GM21381 (cell line): ENCODE data around the gene CRMP1.

Source experiments
- ATAC-seq: cut with Tn5 transposase; IDR thresholded peaks from one replicate; pipeline ENCODE4 v1.9.1; 2021; ENCODE audit warnings: mild to moderate bottlenecking, moderate library complexity; ENCODE audit not compliant: unreplicated experiment

The CRMP1 gene

DNA sequence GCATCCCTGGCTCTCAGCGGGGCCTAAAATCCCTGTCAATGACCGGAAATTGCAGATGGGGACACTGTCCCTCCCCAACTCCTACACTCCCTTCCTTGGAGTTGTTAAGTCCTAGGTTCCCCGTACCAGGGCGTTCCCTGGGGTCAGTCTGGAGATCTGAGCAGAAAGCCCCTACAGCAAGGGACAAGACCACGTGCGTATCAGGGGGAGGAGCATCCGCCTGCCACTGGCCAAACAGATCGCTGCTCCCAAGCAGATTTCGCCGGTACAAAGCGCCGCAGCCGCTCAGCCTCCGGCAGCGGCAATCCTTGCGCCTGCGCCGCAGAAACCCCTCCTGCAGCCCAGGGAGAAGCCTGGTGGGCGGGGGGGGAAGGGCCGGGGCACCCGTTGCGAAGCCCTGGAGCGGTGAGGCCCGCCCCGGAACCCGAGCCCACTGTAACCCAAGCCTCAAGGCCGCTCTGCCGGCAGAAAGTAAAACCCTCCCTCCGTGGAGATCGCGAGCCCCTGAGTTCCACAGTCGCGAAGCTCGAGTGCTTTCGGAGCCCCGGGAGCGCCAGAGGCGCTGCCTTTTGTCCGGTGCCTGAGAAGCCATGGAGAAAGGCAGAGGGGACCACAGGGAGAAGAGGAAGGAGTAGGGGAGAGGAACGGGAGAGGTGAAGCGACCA is 2.7 kb downstream of the CRMP1 start:
- ATAC-seq = no peak

DNA sequence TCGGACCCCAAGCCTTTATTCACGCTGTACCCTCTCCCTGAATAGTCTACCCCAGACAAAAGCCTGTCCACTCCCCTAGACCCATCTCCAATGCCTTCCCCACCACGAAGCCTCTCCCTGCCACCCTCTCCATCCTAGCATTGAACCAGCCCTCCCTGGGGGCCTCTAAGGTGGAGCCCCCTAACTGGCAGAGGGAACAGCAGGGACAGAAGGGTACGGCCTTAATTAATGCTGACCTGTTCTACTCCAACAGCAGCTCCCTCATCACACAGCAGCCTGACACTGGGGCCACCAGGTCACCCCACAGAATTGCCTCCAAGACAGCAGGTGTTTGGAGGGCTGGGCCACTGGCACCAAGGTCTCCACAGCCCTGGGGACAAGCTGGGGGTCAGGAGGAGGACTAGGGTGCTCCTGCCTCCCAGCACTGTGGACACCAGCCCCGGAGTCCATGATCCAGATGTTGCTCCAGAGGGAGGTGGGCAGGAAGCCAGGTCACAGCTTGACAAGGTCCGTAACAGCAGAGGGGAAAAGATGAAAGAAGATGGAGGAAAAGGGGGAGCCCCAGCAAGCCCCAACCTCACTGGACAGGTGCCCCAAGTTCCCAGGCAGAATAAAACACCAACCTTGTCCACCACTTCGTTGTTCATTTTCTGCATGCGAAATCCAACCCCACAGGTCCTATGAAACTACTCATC is 3.7 kb downstream of the CRMP1 start:
- no peak for ATAC-seq

DNA sequence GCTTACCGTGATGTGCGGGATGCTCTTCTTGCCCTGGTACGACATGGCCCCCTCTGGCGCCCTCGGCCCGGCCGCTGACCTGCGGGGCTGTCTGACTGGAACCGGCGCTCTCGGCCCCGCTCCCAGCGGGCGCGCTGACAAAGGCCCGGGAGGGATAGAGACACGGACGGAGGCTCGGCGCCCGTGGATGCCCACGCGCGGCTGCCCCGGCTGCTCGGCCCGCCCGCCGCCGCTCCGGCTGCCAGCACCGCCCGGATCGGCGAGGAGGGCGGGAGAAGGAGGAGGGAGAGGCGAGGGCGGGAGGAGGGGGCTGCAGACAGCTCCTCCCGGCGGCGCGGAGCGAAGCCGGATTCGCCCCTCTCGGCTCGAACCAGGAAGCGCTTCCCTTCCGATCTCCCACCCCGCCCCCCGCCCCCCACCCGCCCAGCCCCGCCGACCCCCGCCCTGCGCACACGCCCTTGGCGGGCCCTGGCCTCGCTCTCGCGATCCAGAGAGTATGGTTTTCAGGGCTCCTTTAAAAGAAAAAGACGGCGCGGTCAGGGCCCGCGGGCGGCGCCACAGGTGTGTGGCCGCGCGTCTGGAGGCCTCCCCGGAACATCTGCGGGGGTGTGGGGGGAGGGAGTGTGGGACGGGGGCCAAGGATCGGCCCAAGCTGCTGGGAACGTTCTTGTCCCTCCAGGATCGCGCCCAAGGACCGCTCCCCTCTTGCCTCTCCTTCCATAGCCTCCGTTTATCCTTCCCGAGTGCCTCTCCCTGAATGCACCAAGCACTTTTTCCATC is 4.5 kb downstream of the CRMP1 start:
- ATAC-seq = no peak

DNA sequence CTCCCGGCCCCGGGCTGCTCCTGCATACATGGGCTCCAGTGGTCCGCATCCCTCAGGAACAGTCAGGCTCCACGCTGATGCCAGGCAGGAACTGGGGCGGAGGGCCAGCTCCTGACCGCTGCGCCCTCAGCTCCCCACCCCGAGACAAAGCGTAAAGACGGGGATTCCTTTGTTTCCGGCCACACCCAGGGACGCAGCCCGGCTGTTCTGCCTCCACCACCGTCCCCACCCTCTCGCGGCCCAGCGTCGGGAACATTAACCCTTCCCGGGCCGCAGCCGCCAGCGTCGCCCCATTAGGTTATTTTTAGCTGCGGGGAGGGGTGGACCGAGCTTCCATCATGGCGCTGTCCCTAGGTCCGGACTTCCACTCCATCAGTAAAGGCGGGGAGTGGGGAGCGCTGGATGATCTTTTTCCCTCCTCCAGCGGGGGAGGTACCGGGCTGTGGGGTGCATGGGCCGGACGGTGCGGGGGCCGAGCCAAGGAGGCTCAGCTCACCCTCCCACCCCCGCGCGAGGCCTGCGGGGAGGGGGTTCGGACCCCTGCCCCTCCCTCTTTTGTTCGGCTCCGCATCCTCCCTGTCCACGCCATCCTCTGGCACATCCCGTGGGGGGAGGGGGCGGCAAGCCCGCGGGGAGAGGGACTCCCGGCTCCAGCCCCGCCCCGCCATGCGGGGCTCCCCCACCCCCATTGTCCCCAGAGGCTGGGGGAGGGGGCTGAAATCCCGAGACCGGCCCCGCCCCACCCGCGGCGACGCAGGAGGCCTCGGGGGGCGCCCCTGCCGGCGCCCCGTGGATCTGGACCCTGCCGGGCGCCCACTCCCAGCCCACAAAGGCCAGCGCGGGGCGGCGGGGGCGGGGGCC is 5.3 kb downstream of the CRMP1 start:
- ATAC-seq = no peak

DNA sequence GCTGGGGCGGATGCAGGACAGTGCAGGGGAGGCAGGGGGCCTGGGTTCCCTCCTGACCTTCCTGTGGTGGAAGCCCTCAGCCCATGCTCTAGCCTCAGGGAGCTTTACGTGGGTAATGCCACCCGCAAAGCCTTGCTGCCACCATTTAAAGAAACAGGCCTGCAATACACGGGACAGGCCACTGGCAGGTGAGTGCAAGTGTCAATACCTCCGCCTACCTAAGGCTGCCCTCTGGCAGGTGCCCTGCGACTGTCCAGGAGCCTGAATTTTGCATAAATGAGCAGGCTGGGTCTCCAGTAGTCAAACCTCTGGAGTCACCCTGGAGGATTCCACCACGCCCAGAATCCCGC is 5.9 kb downstream of the CRMP1 start:
- ATAC-seq = no peak

DNA sequence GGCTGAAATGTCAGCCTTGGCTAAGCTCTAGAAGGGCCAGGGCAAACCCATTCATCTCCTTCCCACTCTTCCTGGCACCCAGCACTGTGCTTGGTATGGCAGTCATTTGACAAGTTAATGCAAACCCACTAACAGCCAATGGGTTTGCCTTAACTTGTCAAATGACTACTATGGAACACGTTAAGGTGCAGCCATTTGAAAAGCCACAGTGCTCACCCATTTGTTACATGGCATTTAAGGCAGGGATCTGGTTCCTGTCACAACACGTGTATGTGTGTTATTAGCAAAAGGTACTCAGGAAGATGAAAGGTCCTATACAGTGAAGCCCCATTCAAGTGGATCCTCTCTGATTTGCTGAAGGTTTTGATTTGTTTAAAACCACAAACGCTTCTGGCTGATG is 7.2 kb downstream of the CRMP1 start:
- no peak for ATAC-seq

DNA sequence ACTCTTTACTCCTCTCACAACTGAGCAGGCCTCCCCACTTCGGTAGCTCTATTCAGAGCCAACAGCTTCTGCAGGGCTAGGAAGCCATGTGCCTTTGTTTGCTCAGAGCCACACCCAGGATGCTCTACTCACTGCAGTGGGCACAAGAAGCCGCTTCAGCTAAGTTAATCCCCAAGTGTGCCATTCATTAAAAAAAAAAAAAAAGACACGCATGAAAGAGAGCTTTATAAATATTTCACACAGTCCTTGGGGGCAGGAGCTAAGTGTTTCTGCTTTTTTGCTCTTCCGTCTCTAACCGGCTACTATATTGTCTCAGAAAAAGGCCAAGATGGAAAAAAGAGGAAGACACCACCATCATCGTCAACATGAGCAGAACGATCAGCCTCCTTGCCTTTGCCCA is 8.1 kb downstream of the CRMP1 start:
- ATAC-seq = no peak

DNA sequence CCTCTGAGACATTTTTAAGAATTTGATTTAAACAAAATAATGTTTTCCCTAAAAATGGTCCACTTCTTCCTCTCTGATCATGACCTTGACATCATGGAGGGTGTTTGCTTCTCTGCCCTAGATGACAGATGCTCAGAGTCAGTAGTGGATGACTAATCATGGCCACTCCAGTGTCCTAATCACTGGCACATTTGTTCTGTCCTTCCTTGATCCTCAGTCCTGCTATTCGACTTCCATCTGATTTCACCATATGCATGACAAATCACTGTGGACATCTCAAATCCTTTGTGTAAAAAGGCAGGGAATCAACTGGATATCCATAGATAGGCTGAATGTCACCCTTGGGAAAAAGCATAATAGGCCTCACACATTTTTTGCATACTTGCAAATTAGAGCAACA is 9.0 kb downstream of the CRMP1 start:
- ATAC-seq = no peak

DNA sequence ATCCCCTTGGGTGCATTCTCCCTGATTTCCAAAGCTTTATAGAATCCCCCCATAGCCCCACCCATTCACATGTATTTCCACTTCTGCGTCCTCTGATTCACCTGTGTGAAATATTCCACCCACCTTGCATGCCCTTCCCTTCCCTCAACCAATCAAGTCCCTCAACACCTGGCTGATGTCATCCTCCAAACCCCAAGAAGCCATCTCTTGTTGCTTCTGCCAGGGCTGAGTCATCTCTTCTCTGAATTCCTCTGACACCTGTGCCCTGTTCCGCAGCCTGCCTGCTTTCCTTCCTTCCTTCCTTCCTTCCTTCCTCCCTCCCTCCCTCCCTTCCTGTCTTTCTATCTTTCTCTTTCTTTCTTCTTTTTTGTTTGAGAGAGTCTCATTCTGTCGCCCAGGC is 9.9 kb downstream of the CRMP1 start:
- no peak for ATAC-seq

DNA sequence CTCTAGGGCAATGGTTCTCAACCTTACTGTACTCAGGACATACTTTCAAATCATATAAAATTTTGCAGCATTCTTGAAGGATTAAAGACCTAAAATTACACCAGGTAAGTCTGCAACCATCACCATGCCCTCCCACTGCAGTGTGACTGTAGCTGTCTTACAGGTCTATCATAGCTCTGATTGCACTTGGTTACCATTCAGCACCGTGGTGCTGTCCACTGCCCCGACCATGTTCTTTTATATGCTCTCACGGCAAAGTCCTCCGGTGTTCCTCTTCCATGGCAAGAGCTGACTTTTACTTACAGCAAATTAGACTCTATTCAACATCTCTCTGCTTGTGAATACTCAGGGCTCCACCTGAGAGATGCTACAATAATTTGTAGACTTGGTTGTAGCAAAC is 11.5 kb downstream of the CRMP1 start:
- ATAC-seq = no peak

DNA sequence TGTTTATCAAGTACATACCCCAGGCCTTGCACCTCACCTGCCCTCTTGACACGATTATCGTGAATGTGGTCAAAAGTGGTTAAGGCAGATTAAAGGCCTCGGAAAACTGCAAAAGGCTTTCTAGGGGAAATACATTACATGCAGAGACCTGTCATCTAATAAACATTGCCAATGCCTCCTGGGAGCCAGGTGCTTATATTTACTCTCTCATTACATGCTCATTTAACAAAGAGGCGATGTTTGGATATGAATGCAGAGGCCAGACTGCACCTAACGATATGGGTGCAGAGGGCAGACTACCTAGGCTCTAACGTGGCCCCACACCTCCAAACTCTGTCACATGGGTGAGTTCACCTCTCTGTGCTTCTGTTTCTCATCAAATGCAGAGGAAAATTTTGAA is 14.5 kb downstream of the CRMP1 start:
- no peak for ATAC-seq

DNA sequence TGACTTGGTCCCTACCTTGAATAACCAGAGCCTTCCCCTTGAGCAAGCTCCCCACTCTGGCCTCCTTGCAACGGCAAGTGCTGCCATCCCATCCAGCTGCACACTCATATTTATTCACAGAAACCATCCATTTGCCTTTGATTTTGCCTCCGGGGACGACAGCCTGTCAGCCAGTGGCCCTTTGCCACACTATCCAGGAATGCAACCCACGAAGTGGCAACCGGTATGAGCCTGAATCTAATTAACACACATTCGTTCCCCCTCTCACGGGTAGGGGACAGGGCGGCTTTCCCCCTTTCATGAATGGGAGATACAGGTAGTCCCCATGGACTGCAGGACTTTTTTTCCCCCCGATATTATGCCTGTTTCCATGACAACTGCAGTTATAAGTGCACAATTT is 15.5 kb downstream of the CRMP1 start:
- ATAC-seq = no peak

DNA sequence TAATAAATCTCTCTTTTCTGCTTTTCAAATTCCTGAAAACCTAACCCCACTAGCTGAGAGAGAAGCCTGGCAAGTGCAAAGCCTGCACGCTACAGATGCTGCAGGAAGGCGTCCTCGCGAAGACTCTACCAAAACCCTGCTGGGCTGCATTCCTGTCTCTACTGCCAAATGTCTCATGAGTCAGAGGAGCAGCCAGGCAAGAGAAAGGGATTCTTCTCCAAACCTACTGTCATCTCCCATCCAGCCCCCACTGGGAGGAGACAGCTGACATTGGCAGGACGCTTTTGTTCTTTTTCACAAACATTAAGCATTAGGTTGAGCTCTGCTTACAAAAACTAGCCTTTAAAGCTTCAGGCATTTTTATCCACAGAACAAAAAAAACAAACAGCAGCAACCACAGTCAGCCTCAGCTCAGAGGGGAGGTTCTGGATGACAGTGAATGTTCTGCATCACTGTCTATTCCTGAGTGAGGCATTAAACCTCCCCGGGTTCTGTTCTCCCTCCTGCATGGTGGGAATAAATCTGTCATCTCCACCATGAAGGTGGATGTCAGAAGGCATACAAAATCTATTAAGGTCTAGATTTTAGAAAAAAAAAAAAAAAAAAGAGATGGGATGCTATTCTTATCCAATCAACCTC is 18.0 kb downstream of the CRMP1 start:
- no peak for ATAC-seq

DNA sequence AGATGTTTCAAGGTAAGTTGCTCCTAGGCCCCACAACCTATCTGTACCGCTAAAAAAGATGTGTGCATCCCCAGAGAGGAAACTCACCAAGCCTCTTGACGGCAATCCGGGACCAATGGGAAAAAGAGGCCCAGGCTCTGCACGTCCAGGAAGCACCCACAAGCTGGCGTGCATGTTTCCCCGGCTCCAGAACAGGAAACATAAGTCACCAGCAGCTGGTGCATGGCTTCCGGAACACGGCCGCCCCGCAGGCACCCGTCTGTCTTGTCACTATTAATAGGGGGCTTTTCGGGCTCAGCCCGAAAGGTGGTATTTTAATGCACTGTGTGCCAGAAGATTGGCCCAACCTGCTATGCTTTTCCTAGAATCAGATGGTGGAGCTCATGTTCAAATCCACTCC is 22.2 kb downstream of the CRMP1 start:
- no peak for ATAC-seq

DNA sequence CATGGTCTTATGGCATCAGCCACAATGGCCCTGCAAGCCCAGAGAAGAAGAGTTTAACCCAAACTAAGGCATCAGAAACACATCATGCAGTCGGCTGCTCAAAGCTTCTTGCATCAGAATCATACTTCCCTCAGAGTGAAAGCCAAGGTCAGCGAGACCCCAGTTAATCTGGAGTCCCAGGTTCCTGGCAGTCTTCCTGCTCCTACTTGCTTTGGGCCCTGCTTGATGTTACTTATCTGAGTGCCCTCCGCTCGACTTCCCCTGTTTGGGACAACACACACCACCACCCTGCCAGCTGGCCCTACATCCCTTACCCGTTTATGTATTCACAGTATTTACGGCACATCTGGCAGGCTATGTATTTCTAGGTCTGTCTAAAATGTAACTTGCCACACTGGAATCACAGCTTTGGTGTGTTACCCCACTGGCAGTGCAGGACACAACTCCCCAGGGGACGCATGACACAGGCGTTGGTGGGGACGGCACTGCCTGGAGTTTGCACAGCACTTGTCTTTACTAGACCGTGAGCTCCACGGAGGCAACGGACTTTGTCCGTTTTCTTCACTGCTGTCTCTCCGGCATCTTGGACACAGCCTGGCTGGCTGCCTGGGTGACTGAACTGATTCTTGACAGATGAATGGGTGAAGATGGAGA is 22.8 kb downstream of the CRMP1 start:
- no peak for ATAC-seq

DNA sequence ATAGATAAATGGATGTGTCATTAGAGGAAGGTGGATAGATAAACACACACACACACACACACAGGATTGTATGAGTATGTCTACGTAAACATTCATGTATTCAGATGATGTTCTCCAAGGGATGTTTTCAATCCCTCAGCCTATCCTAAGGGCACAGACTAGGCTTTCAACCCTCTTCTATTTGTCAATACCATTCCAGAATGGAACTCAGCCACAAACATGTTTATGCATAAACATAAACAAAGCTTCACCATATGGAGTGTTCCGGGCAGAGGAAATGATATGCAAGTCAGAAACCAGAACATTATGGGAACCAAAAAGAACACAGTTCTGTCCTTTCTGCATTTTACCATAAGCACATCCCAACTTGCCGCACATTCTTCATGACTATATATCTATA is 25.0 kb downstream of the CRMP1 start:
- no peak for ATAC-seq

DNA sequence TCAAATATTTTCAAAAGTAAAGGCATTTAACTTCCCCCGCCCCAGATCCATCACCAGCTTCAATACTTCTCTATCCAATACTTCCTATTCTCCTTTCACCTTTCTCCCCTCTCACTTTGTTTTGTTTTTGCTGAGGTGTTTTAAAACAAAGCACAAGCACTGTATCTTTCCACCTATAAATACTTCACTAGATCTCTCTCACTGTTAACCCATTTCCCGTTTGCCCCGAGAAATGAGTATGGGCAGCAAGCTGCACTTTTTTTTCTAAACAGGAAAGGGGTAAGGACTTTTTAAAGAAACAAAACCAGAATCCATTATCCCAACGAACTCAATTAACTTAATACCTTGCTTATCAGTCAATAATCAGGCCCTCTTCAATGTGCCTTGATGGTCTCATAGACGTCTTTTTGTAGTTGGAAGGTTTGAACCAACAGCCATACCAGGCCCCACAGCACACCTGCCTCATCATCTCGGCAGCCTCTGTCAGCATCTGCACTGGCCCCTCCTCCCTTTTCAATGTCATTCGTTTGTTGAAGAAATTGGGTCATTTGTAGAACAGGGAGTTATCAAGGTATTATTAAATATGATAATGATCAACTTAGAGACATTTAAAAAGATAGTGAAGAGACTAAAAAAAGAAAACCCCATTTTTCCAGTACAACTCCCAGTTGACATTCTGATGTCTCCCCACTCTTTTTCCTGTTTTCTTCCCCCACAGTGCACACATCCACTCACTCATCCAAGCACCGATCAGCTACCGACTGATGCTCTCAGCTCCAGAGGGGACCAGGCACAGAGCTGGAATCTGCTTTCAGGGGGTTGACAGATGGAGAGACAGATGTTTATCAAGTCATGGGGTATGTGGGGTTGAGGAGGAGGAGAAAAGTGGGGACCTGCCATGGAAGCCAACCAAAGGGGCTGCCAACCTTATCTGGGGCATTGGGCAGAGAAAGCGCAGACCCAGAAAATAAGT is 25.8 kb downstream of the CRMP1 start:
- ATAC-seq = no peak

DNA sequence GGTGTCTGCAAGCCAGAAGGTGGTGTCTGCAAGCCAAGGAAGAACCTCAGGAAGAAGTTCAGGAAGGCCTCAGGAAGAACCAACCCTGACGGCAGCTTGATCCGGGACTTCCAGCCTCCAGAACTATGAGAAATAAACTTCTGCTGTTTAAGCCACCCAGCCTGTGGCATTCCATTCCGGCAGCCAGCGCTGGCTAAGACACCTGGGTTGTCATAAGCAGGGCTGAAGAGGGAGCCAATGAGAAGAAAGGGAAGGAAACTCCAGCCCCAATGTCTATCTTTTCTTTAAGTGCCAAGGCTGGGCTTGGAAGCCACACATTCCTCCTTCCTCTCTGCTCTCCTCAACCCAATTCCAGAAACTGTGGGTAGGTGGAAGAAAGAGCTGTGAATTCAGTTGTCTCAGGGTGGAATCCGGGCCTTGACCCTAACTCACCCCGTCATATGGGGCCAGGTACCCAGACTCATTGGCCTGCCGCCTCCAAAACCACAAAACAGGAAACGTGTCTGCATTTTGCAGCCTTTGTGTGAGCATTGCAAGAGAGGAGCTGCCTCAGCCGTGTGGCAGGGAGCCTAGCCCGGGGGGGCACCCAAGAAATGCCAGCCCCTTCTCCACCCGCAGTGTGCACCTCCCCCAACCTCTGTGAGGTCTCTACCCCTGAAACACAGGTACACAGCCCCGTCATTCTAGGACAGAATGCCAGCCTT is 26.8 kb downstream of the CRMP1 start:
- no peak for ATAC-seq
